Heart right ventricle (tissue), 16 donors: ENCODE measurements around the gene PLXNA2. TPM values are rescaled to one million over a fixed set of nuclear protein-coding genes. Genes with fewer than 3 reads are reported as not detected.

ENCODE experiments used
- ATAC-seq, 8 donors: fragments of 200-7000 bp; cut with Tn5 transposase; one replicate each; pipeline ENCODE4 v1.9.1; 2020; ENCODE audit warnings: mild to moderate bottlenecking in 8 of 8, moderate library complexity in 8 of 8, moderate number of reproducible peaks in 1 of 8
- DNase-seq, 2 donors: peaks; one replicate each; pipeline ENCODE4 v3.0.0-alpha.2; 2020
- H3K27ac ChIP-seq, 10 donors: fragments of 200-600 bp; sonication (generic) in 2 of 10; one replicate each; pipeline versions ENCODE4 v1.5.0 to v1.8.0; 2020 to 2022; ENCODE audit warnings: mild to moderate bottlenecking in 3 of 10
- H3K27me3 ChIP-seq, 7 donors: fragments of 200-600 bp; one replicate each; pipeline ENCODE4 v1.8.0; 2021 to 2022; ENCODE audit warnings: mild to moderate bottlenecking in 2 of 7
- H3K36me3 ChIP-seq, 9 donors: fragments of 200-600 bp; sonication (generic) in 1 of 9; one replicate each; pipeline versions ENCODE4 v1.5.0 to v1.8.0; 2020 to 2022; ENCODE audit warnings: mild to moderate bottlenecking in 2 of 9
- H3K4me1 ChIP-seq, 9 donors: fragments of 200-600 bp; sonication (generic) in 1 of 9; one replicate each; pipeline versions ENCODE4 v1.5.0 to v1.8.0; 2020 to 2022; ENCODE audit warnings: mild to moderate bottlenecking in 4 of 9
- H3K4me3 ChIP-seq, 10 donors: fragments of 200-600 bp; sonication (generic) in 2 of 10; one replicate each; pipeline versions ENCODE4 v1.5.0 to v1.8.0; 2020 to 2022; ENCODE audit warnings: mild to moderate bottlenecking in 7 of 10, moderate library complexity in 2 of 10
- H3K9me3 ChIP-seq, 11 donors: fragments of 200-600 bp in 10 of 11; sonication (generic) in 2 of 11; one replicate each; pipeline versions ENCODE4 v1.5.0 to v1.8.0; 2013 to 2022; ENCODE audit warnings: mild to moderate bottlenecking in 2 of 11, control low read depth in 1 of 11, moderate library complexity in 1 of 11
- CTCF ChIP-seq, 9 donors: fragments of 200-600 bp; sonication (generic) in 2 of 9; IDR thresholded peaks; one replicate each; pipeline versions ENCODE4 v1.5.0 to v1.8.0; 2021 to 2022; ENCODE audit warnings: antibody characterized with exemption in 9 of 9, mild to moderate bottlenecking in 5 of 9, moderate library complexity in 1 of 9
- WGBS, 2 donors: extraction: QIAGEN DNeasy Blood & Tissue Kit; methylation state at CpG; one replicate each; pipeline ENCODE4 v1.1.7; 2013; ENCODE audit warnings: inconsistent platforms in 1 of 2; 5-methylcytosine and 5-hydroxymethylcytosine counted together
- intact Hi-C, 10 donors: fragments of 100-400 bp; cut with DNase I; formaldehyde crosslinking; loops; one replicate each; pipeline versions ENCODE4 v1.11.1 to v1.14.2; 2022
- polyA plus RNA-seq, 2 donors: library from polyadenylated mRNA; stranded (reverse); fragments of 200-250 nt; gene quantifications; one replicate each; pipeline ENCODE4 v1.2.3, GENCODE V29; 2013
- total RNA-seq, 10 donors: library from RNA; stranded (reverse); fragmentation: NEBNext Ultra II Directional in 3 of 10; extraction: Animal tissue kit (Norgen Biotek cat#: 25700) in 3 of 10; gene quantifications; one replicate each; pipeline versions ENCODE4 v1.2.1 to v1.2.4, GENCODE V29; 2021 to 2023
- donor health status: Arrhythmogenic right ventricular cardiomyopathy.
- donor health status: ischemic (EF 13 %, LVEDD 7.1; RV severe dilation, severe dysfunction).
- donor health status: healthy with polysubstance abuse.
- donor health status: DM: no; HTN: yes; CAD: no.
- donor health status: DM: no; HTN: no; CAD: no.
- donor health status: ischemic (EF 25% LVEDD 6.9; RV normal size, moderate dysfunction).
- donor health status: ischemic (EF 25% LVEDD 5.7; RV mildly dilated, moderate dysfunction).
- donor health status: healthy.
- donor health status: DM: yes; HTN: yes; CAD: no.
- donor health status: Ischemic cardiomyopathy.
- donor health status: ischemic (EF 35%, LVEDD 5.7; RV mildly dilated, moderate dysfunction).
- donor health status: nonischemic (EF 11% LVEDD 7.7; RV severe dilation, severe dysfunction).
- donor health status: DM: yes; HTN: yes; CAD: no.
- donor health status: PGD.
- donor health status: ischemic (EF 29% LVEDD 5.4; RV normal size, mild dysfunction).
- donor health status: nonischemic (EF 23%, LVEDD 6.1; RV moderate dilation, normal function).

The PLXNA2 gene
- total and polyA plus RNA-seq, 12 donors = 6.1 to 31.6 (median 17.9) TPM

GRCh38 chr1:208211921-208212843, 32.0 kb downstream of the PLXNA2 start:
- no peaks in the 10 kb centered on the region for H3K27me3 ChIP-seq
- ATAC-seq (peak in 1 of 8 donors; percentile 10), DNase-seq (no peak)
- no peak for TF ChIP-seq CTCF (IDR thresholded peaks at IDR 0.05)
- H3K36me3 ChIP-seq = peaks cover 0 to 72% (median 17%) of the 10 kb centered on the region in 9 donors
- intact Hi-C loops = no loop called here
- H3K4me1 ChIP-seq = peaks cover 12 to 90% (median 58%) of the 10 kb centered on the region in 9 donors
- H3K4me3 ChIP-seq = no peak overlapping the region
- no peaks in the 10 kb centered on the region for H3K9me3 ChIP-seq
- peak overlapping the region in 4 of 10 donors; percentile 61 to 88 (median 70) for H3K27ac ChIP-seq
- whole genome bisulfite sequencing, 2 donors = 48 to 58% methylated on average over 8 of the region's 8 CpGs

- no peak overlapping the region for H3K4me3 ChIP-seq
- H3K9me3 ChIP-seq = no peaks in the 10 kb centered on the region
- 91 to 93% methylated on average over 9 of the region's 9 CpGs for WGBS, 2 donors
- H3K36me3 ChIP-seq = peaks cover 0 to 66% (median 0%) of the 10 kb centered on the region in 9 donors
- no peaks in the 10 kb centered on the region for H3K27me3 ChIP-seq
- H3K4me1 ChIP-seq = peaks cover 15 to 91% (median 71%) of the 10 kb centered on the region in 9 donors
- no peak for TF ChIP-seq CTCF (IDR thresholded peaks at IDR 0.05)
- ATAC-seq (no peak), DNase-seq (no peak)
- peak overlapping the region in 1 of 10 donors; percentile 89 for H3K27ac ChIP-seq
- intact Hi-C loops = loop anchor here in 1 of 10 donors (5.0 kb wide), 1 partner anchor 32 kb away; the partner anchor contains the start of gene PLXNA2
Observed at GRCh38 chr1:208209896-208210589, 34.1 kb downstream of the PLXNA2 start.

GRCh38 chr1:208209286-208209685, 34.9 kb downstream of the PLXNA2 start:
- no peaks in the 10 kb centered on the region for H3K27me3 ChIP-seq
- peak overlapping the region in 3 of 10 donors; percentile 8 to 89 (median 86) for H3K27ac ChIP-seq
- no peak for ATAC-seq
- TF ChIP-seq CTCF (IDR thresholded peaks at IDR 0.05) = no peak
- no peak overlapping the region for H3K4me3 ChIP-seq
- intact Hi-C loops = loop anchor here in 1 of 10 donors (5.0 kb wide), 1 partner anchor 33 kb away; the partner anchor contains the start of gene PLXNA2
- WGBS, 2 donors = 98% methylated on average over 3 of the region's 3 CpGs
- peaks cover 19 to 91% (median 73%) of the 10 kb centered on the region in 9 donors for H3K4me1 ChIP-seq
- H3K9me3 ChIP-seq = no peaks in the 10 kb centered on the region
- DNase-seq = no peak
- peaks cover 0 to 58% (median 0%) of the 10 kb centered on the region in 9 donors for H3K36me3 ChIP-seq

GRCh38 chr1:208208132-208208487, 36.1 kb downstream of the PLXNA2 start:
- Histone ChIP-seq H3K4me1 (peaks cover 17 to 91% (median 74%) of the 10 kb centered on the region in 9 donors), H3K27ac (peak overlapping the region; percentile 49 to 89 (median 76)), H3K27me3 (no peaks in the 10 kb centered on the region), H3K36me3 (peaks cover 0 to 54% (median 0%) of the 10 kb centered on the region in 9 donors), H3K4me3 (no peak overlapping the region), H3K9me3 (no peaks in the 10 kb centered on the region)
- no peak for TF ChIP-seq CTCF (IDR thresholded peaks at IDR 0.05)
- no peak for DNase-seq
- no peak for ATAC-seq
- intact Hi-C loops = loop anchor here in 1 of 10 donors (5.0 kb wide), 1 partner anchor 34 kb away; the partner anchor contains the start of gene PLXNA2
